GM12878 (cell line): ENCODE measurements around the gene NXNL1. TPM values are rescaled to one million over a fixed set of nuclear protein-coding genes. Genes with fewer than 3 reads are reported as not detected.

Experiments used
- ATAC-seq: fragments of 200-7000 bp; cut with Tn5 transposase; 3 replicates; pipeline ENCODE4 v1.9.1; 2020; ENCODE audit warnings: mild to moderate bottlenecking, moderate library complexity
- BruUV-seq: library from RNA; stranded (reverse); fragments of 400-500 nt; replicated peaks from 2 replicates; lab custom pipeline; 2021; lab: Mats Ljungman, UMichigan
- CTCF ChIA-PET: fragments of 300-600 bp; sonication (Branson Sonifier 250); formaldehyde crosslinking; extraction: SDS; loops from one replicate; lab custom pipeline; 2021; ENCODE audit warnings: inconsistent platforms; lab: Yijun Ruan, JAX
- POLR2A ChIA-PET: fragments of 350-600 bp; formaldehyde crosslinking; extraction: SDS; loops from one replicate; lab custom pipeline; 2021; ENCODE audit warnings: inconsistent platforms; lab: Charles Lee
- RAD21 ChIA-PET: fragments of 300-600 bp; sonication (Branson Sonifier 250); formaldehyde crosslinking; loops from one replicate; lab custom pipeline; 2023; ENCODE audit warnings: antibody characterized with exemption; ENCODE audit not compliant: unreplicated experiment; lab: Charles Lee
- SMC1A ChIA-PET: fragments of 300-600 bp; sonication (Branson Sonifier 250); formaldehyde crosslinking; loops from one replicate; lab custom pipeline; 2023; ENCODE audit not compliant: unreplicated experiment, uncharacterized antibody; lab: Charles Lee
- DNase-seq: peaks from one replicate; pipeline ENCODE4 v3.0.0-alpha.2; 2011; ENCODE audit warnings: low read depth, low spot score
- FAIRE-seq: peaks from 3 replicates; lab custom pipeline; 2011; peaks lifted over from hg19 to GRCh38; lab: Jason Lieb, UNC
- H2AFZ ChIP-seq: 2 replicates; pipeline ENCODE4 v1.6.0; 2011; ENCODE audit warnings: low read depth, low read length, control low read depth; ENCODE audit not compliant: control insufficient read depth
- H3K27ac ChIP-seq: 2 replicates; pipeline ENCODE4 v1.5.1; 2011; ENCODE audit warnings: control low read depth; ENCODE audit not compliant: control insufficient read depth, insufficient read depth
- H3K27me3 ChIP-seq, 2 experiments: replicated peaks in 1 of 2; 2 replicates each; pipeline versions ENCODE4 v1.6.0 to v1.6.1; 2011; ENCODE audit warnings: low read length in 1 of 2; ENCODE audit not compliant: control insufficient read depth in 2 of 2, insufficient read depth in 2 of 2
- H3K36me3 ChIP-seq, 2 experiments: 2 replicates each; pipeline ENCODE4 v1.5.1; 2011; ENCODE audit warnings: low read length in 1 of 2; ENCODE audit not compliant: control insufficient read depth in 2 of 2, insufficient read depth in 2 of 2
- H3K4me1 ChIP-seq: 2 replicates; pipeline ENCODE4 v1.6.1; 2011; ENCODE audit warnings: mild to moderate bottlenecking, low read length, moderate library complexity, mixed read lengths; ENCODE audit not compliant: control insufficient read depth, insufficient read depth
- H3K4me2 ChIP-seq: 2 replicates; pipeline ENCODE4 v1.6.0; 2011; ENCODE audit warnings: control low read depth; ENCODE audit not compliant: control insufficient read depth, insufficient read depth
- H3K4me3 ChIP-seq: fragments of 200-600 bp; sonication (generic); 2 replicates; pipeline ENCODE4 v1.5.1; 2016
- H3K79me2 ChIP-seq: 2 replicates; pipeline ENCODE4 v1.6.0; 2011; ENCODE audit warnings: low read length; ENCODE audit not compliant: control insufficient read depth, insufficient read depth
- H3K9ac ChIP-seq: 2 replicates; pipeline ENCODE4 v1.8.0; 2011; ENCODE audit warnings: low read length, control low read depth, mixed read lengths; ENCODE audit not compliant: control insufficient read depth, insufficient read depth
- H3K9me3 ChIP-seq: replicated peaks from 3 replicates; pipeline ENCODE4 v1.5.1; 2011; ENCODE audit warnings: mild to moderate bottlenecking, low read length; ENCODE audit not compliant: control insufficient read depth, insufficient read depth
- H4K20me1 ChIP-seq: 2 replicates; pipeline ENCODE4 v1.6.0; 2011; ENCODE audit not compliant: control insufficient read depth, insufficient read depth
- EED ChIP-seq: sonication (generic); IDR thresholded peaks from 2 replicates; pipeline ENCODE4 v1.6.1; 2016; ENCODE audit warnings: antibody characterized with exemption, low read depth
- USF1 ChIP-seq: IDR thresholded peaks from 2 replicates; pipeline ENCODE4 v1.6.1; 2011; ENCODE audit warnings: borderline replicate concordance, low read depth, mild to moderate bottlenecking, moderate library complexity, mixed read lengths, low read length; ENCODE audit not compliant: insufficient read depth; ENCODE audit errors: extremely low read length
- whole genome bisulfite sequencing: methylation state at CpG from one replicate; pipeline ENCODE4 v1.1.6; 2016; ENCODE audit warnings: low lambda C conversion rate; ENCODE audit not compliant: insufficient replicate concordance, insufficient coverage; ENCODE audit errors: missing lambda C conversion rate; 5-methylcytosine and 5-hydroxymethylcytosine counted together
- in situ Hi-C: fragments of 300-500 bp; cut with MboI; formaldehyde crosslinking; loops from 9 replicates; pipeline ENCODE4 v1.14.3; 2018; ENCODE audit warnings: mixed read lengths
- intact Hi-C: fragments of 100-400 bp; cut with micrococcal nuclease; formaldehyde crosslinking; loops from one replicate; pipeline ENCODE4 v1.14.2; 2022; ENCODE audit not compliant: unreplicated experiment
- polyA plus RNA-seq, 11 experiments: library from polyadenylated mRNA; depleted of rRNA in 4 of 11; unstranded in 6 of 11; stranded (reverse) in 5 of 11; fragments of >200 nt; fragmentation: Nextera tagmentation in 4 of 11; fragmentation: Illumina TruSeq in 1 of 11; extraction: Ambion mirVana in 4 of 11; extraction: Trizol in 1 of 11; gene quantifications; 1 replicate in 1 of 11; 2 replicates in 10 of 11; pipeline versions ENCODE4 v1.2.1 to v1.2.3, GENCODE V29; 2011 to 2016; ENCODE audit warnings: inconsistent platforms in 2 of 11, missing spikeins in 2 of 11, low read depth in 1 of 11
- total RNA-seq, 4 experiments: library from RNA; depleted of rRNA in 3 of 4; stranded (reverse); fragments of >200 nt in 3 of 4; fragmentation: Illumina TruSeq in 1 of 4; extraction: Trizol in 1 of 4; gene quantifications; 2 replicates each; pipeline versions ENCODE4 v1.2.1 to v1.2.3, GENCODE V29; 2013 to 2021

Gene NXNL1
- total and polyA plus RNA-seq, 10 of the 15 experiments (the other 5 are each of a cell fraction or from before 2014, with no cell fraction given): not detected

- no peak for FAIRE-seq
- ChIA-PET CTCF (interaction anchor here (0.8 to 4.8 kb wide), 15 partner anchors 11 to 124 kb away, joined by 3 to 114 read pairs (median 11); partner anchors contain the start of gene PGLS), RAD21 (interaction anchor here (0.9 to 2.3 kb wide), 5 partner anchors 20 to 79 kb away, joined by 4 to 6 read pairs (median 4); no protein-coding TSS in a partner anchor), POLR2A (interaction anchor here (1.5 to 1.7 kb wide), 2 partner anchors 12 to 76 kb away, joined by 6 read pairs; no protein-coding TSS in a partner anchor), SMC1A (interaction anchor here (1.0 to 2.6 kb wide), 3 partner anchors 14 to 77 kb away, joined by 4 to 11 read pairs (median 9); partner anchors contain the start of gene PGLS)
- Histone ChIP-seq H3K27me3 (no peaks in the 10 kb centered on the region), H3K36me3 (no peaks in the 10 kb centered on the region), H3K4me2 (no peak overlapping the region), H3K9ac (no peak overlapping the region), H3K27ac (no peak overlapping the region), H2AFZ (no peak overlapping the region), H3K79me2 (no peaks in the 10 kb centered on the region), H3K9me3 (no peaks in the 10 kb centered on the region), H3K4me3 (no peak overlapping the region), H4K20me1 (peaks cover 2% of the 10 kb centered on the region), H3K4me1 (peaks cover 13% of the 10 kb centered on the region)
- intact Hi-C loops: loop anchor here (5.0 kb wide), 1 partner anchor 75 kb away; no protein-coding TSS in a partner anchor
- DNase-seq: no peak
- in situ Hi-C loops: no loop called here
- BruUV-seq: no TSS peak
- no peak for ATAC-seq
- whole genome bisulfite sequencing: 91% methylated on average over 38 of the region's 41 CpGs
- no peak for TF ChIP-seq EED
- TF ChIP-seq USF1: peak; percentile 10
Observed at GRCh38 chr19:17497149-17497798, 36.5 kb upstream of the NXNL1 start.
